Mesenteric fat pad (tissue), 1 donor: ENCODE results near the gene ARIH2. TPM values are rescaled to one million over a fixed set of nuclear protein-coding genes. Genes with fewer than 3 reads are reported as not detected.
A peak's percentile ranks its signal among the peaks of the same experiment; 100 is the strongest.

ENCODE experiments used
- DNase-seq: peaks from one replicate; pipeline ENCODE4 v3.0.0-alpha.2; 2020; ENCODE audit warnings: low spot score
- total RNA-seq: library from RNA; stranded (reverse); fragmentation: NEBNext Ultra II Directional; extraction: Animal tissue kit (Norgen Biotek cat#: 25700); gene quantifications from one replicate; pipeline ENCODE4 v1.2.1, GENCODE V29; 2021
- donor health status: DM: yes; HTN: yes; CAD: no.

Gene ARIH2
- total RNA-seq, 1 donor from 2014 or later, result 92.3 TPM

DNA sequence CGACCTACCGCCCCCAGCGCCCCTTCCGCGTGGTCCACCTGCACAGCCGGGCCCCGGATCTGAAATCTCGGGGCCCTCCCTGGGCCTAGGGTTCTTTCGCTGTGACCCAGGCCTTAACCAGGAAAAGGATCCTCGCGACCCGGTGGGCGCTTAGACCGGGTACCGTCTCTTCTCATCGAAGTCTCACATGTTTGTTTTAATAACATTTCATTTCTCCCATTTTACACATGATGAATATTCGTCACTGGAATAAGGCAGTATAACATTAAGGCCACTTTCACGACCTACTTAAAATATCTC, 100.0 kb downstream of the ARIH2 start:
- DNase-seq, result no peak

DNA sequence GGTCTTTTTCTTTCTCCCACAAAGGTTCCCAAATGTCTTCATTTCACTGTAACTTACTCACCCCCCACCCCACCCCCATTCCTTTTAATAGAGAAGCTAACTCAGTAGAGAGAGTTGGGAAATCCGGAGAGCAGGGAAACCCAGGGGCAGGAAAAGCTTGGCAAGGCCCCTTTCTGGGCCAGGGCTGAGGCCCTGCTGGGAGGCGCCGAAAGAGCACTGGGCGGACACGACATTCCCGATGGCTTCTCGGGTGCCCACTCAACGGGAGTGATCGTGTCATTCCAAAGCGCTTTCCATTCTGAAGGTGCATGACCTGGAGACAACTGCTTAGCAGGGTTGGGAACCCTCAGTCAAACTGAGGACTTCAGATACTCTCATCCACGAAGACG, 101.3 kb downstream of the ARIH2 start:
- no peak for DNase-seq

DNA sequence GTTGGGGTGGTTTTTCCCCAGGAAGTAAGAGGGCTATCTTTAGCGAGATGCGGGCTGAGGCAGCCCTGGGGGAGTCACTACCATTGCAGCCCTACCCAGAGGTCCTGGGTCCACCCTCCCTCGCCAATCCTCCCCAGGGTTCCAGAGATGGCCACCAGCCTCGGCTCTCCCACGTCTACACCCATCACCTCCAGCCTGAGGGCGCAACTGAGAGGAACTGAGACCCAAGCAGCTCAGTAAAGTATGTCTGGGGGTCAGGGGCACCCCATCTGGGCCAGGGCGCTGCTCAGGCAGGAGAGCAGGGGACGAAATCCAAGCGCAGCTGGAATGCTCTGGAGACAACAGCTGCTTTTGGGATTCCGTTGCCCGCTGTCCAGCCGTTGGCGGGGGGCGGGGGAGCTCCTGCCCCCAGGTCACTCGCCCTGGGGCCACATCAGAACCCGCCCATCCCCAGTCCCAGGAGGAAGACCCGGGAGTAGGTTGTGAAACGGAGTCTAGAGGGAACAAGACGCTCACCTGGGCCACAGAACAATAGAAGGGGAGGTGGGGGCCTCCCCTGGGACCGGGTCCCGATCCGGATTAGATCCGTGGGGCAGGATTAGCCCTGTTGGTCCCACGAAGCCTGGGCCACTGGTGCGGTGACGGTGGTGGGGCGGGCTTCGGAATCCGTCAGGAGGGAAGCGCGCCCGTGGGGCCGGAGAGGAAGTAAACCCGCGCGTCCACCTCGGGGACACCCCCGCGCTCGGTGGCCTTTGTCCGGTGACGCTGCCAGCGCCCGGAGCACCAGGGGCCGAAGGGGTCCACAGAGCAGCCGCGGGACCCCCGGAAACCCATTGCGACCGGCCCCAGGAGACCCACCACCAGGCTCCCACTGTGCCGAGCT, 101.9 kb downstream of the ARIH2 start:
- DNase-seq, result no peak

GRCh38 chr3:49021213-49021812, 102.7 kb downstream of the ARIH2 start:
- DNase-seq, result peak; percentile 99

- DNase-seq, result peak; percentile 99
Observed at GRCh38 chr3:49021813-49022687, 103.4 kb downstream of the ARIH2 start, which contains the start of gene NDUFAF3. Gene NDUFAF3, plus strand, starts transcription at chr3:49022121. Its CDS starts 24 bp downstream, at chr3:49022145.

- no peak for DNase-seq
Observed at GRCh38 chr3:49022688-49023171, 104.1 kb downstream of the ARIH2 start.

DNA sequence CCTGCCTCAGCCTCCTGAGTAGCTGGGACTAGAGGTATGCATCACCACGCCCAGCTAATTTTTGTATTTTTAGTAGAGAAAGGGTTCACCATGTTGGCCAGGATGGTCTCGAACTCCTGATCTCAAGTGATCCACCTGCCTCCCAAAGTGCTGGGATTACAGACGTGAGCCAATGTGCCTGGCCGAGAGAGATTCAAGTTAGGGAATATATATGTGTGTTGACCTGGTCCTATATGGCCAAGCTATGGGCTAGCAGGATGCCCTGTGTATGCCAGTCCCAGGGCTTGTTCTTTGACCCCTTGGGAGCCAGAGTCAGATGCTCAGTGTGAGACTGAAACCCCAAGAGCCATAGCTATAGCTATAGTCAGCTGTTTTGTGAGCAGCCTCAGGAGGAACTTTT, 105.1 kb downstream of the ARIH2 start:
- DNase-seq, result no peak

DNA sequence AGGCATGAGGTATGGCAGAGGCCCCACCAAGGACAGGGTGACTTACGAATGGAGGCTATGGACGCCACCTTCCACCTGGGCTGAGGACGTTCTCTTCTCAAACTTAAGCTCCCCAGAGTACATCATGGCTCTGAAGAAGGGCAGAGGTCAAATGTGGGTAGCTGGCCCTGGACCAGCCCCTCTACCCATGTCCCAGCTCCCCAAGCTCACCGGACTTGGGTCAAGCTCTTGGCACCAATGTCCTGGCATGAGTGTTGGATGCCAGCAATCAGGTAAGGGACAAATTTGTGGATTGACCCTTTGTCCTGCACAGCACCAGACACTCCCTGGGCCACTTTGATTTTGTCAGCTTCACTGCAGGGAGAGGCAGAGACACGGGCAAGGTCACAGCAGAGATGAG, 105.8 kb downstream of the ARIH2 start:
- no peak for DNase-seq

GRCh38 chr3:49025005-49025792, 106.6 kb downstream of the ARIH2 start:
- DNase-seq, result no peak

DNA sequence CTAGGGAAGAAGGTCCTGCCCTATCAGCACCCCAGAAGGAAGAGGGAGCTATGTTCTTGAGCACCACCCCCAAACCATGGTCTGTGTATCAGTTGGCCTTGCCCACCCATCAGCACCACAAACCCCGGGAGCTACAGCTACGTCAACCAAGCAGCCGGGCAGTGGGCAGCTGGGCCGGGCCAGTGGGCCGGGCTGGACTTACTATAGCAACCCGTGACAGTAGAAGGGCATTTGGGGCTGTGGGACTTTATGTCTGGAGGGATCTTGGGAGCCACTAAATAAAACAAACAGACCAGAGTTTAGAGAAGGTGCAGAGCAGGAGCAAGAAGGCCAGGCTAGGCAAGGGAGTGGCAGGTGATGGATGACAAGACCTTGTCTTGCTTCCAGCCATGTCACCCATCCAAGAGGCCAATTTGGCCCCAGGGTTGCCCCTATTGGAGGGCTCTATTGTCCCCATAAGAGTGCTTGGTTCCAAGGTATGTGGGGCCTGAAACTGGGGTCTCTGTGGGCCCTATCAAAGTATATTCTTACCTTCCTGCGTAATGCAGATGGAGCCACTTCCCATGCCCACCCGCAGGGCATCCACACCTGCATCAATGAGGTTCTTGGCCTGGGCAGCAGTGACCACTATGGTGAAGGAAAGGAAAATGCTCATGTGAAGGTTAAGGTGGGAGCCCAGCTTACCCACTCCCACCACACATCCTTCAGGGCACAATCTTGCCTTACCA, 107.3 kb downstream of the ARIH2 start:
- DNase-seq, result no peak

DNA sequence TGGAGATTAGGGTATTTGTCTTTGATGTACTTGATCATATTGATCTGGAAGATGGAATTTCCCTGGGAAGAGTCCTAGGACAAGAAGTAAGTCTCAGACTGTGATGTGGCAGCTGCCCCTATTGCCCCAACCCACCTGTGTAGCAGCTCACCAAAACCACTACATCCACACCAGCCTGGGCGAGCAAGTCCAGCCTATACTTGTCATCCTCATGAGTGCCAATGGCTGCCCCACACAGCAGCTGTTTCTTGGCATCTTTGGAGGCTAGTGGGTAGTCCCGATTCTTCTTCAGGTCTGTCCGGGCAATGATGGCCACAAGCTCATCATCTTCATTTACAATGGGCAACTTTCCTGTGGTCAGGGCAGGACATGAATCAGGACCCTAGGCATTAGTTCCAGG, 107.9 kb downstream of the ARIH2 start:
- no peak for DNase-seq

DNA sequence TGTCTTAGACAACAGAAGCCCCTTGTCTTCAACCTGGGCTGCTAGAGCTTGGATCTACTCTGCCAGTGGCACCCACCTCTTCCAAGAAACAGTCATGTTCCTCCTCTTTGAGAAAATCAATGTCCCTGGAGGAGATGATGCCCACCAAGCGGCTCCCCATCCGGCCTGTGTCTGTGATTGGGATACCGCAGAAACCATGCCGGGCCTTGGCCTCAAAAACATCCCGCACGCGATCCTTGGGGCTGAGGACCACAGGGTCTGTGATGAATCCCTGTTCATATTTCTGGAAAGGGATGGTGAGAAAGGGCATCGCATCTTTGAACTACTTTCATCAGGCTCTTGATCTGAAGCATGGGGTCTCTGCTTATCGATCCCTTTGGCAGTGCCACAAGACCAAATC, 109.0 kb downstream of the ARIH2 start:
- no peak for DNase-seq

- no peak for DNase-seq
Observed at GRCh38 chr3:49028298-49028672, 109.6 kb downstream of the ARIH2 start.

GRCh38 chr3:49028673-49029562, 110.3 kb downstream of the ARIH2 start, which contains the start of gene IMPDH2:
Gene IMPDH2, minus strand, starts transcription at chr3:49029398. Its CDS starts 48 bp downstream, at chr3:49029350.
- peak; percentile 99 for DNase-seq

DNA sequence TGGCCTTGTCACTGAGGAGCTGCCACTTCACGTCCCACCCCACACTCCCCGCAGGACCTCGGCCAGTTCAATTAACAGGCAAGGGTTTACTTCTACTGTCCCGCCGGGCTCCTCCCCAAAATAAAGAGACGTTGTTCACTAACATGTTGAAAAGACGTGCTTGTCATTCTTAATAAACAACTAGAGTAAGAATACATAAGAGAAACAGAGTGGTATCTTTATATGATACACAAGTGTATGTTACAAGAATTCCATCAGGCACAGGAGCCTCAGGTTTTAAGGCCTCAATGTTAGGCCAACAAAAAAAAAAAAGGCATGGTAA, 110.9 kb downstream of the ARIH2 start:
- DNase-seq, result no peak

DNA sequence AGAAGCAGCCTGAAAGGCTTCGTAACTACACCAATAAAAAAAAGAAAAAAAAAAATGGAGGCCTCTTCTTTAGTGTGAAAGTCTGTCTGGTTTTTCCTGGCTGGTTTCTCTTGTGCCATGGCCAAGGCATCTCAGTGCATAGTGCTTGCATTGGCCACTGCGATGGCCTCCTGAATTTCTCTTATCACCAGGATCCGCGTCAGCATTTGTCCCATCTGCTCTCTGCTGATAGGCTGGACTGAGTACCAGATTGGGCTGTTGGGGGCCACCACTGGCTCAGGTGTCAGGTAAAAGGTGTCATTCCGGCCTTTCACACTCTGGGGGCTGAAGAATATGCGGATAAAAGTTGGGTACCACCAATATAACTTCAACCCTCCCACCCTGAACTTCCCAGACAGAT, 111.7 kb downstream of the ARIH2 start:
- DNase-seq, result no peak

- no peak for DNase-seq
Observed at GRCh38 chr3:49032646-49033304, 114.1 kb downstream of the ARIH2 start.

DNA sequence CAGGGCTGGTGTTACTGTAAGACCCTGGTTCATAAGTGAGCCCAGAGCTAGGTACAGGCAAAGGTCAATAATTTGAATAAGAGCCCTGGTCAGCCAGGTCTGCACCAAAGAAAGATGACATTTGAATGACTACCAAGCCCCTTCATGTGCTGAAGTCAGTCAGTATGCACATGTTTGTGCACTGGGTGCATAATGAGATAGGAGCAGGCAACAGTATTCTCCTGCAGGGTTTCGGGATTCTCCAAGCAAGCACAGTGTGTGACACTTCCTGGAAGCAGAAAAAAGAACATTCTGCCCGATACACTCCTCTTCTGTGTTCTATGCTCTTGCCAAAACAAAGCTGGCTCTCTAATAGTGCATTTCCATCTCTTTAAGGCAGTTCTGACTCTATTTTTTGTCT, 116.0 kb downstream of the ARIH2 start:
- DNase-seq, result no peak

GRCh38 chr3:49035281-49035680, 116.6 kb downstream of the ARIH2 start:
- no peak for DNase-seq
